Measurements from ENCODE around the gene USP32.

DNA sequence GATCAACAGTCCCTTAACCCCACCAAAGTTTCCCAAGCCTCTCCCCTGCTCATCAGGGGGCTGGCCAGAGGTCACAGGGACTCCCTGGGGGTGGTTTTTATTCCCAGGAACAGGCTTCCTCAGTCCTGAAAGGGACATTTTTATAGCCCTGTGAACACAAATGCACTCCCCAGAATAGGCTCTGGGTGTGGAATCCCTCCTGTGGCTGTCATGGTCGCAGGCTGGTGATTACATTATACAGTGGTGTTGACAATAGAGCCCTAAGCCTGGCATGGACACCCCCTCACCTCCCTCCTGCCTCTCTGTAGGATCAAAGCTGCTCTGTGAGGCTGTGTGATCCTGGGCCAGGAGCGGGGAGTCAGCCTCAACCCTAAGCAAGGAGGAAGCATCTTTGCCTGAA, 243.6 kb downstream of the USP32 start:
- TF ChIP-seq, protein P1, sequence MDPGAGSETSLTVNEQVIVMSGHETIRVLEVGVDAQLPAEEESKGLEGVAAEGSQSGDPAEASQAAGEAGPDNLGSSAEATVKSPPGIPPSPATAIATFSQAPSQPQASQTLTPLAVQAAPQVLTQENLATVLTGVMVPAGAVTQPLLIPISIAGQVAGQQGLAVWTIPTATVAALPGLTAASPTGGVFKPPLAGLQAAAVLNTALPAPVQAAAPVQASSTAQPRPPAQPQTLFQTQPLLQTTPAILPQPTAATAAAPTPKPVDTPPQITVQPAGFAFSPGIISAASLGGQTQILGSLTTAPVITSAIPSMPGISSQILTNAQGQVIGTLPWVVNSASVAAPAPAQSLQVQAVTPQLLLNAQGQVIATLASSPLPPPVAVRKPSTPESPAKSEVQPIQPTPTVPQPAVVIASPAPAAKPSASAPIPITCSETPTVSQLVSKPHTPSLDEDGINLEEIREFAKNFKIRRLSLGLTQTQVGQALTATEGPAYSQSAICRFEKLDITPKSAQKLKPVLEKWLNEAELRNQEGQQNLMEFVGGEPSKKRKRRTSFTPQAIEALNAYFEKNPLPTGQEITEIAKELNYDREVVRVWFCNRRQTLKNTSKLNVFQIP (CRISPR knock-in tag; IDR thresholded peaks at IDR 0.05; ENCODE audit: borderline replicate concordance, low read depth), result no peak
- TF ChIP-seq OSR1 (CRISPR knock-in tag; IDR thresholded peaks at IDR 0.05), result no peak
- no peak for TF ChIP-seq PPARA (CRISPR knock-in tag; IDR thresholded peaks at IDR 0.05; ENCODE audit: borderline replicate concordance)
- TF ChIP-seq, protein P2, sequence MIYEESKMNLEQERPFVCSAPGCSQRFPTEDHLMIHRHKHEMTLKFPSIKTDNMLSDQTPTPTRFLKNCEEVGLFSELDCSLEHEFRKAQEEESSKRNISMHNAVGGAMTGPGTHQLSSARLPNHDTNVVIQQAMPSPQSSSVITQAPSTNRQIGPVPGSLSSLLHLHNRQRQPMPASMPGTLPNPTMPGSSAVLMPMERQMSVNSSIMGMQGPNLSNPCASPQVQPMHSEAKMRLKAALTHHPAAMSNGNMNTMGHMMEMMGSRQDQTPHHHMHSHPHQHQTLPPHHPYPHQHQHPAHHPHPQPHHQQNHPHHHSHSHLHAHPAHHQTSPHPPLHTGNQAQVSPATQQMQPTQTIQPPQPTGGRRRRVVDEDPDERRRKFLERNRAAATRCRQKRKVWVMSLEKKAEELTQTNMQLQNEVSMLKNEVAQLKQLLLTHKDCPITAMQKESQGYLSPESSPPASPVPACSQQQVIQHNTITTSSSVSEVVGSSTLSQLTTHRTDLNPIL (CRISPR knock-in tag; IDR thresholded peaks at IDR 0.05; ENCODE audit: low read depth), result no peak
- TF ChIP-seq ZFP30 (CRISPR knock-in tag; IDR thresholded peaks at IDR 0.05), result no peak
